PFSK-1 (cell line): ENCODE results near the gene GNAS-AS1.

Source experiments
- POLR2AphosphoS5 ChIP-seq: IDR thresholded peaks from 2 replicates; pipeline ENCODE4 v1.6.1; 2012; ENCODE audit warnings: low read depth, mild to moderate bottlenecking, control low read depth, low read length, moderate library complexity
- TAF1 ChIP-seq: IDR thresholded peaks from 2 replicates; pipeline ENCODE4 v1.6.1; 2012; ENCODE audit warnings: low read length, control low read depth, borderline replicate concordance; ENCODE audit not compliant: insufficient read depth
- TF ChIP-seq, protein P1 (sequence below), 2 experiments: IDR thresholded peaks; 2 replicates each; pipeline versions ENCODE4 v1.6.1 to v1.8.0; 2011 to 2012; ENCODE audit warnings: low read depth in 2 of 2, low read length in 2 of 2, control low read depth in 1 of 2, inconsistent platforms in 1 of 2, mild to moderate bottlenecking in 1 of 2, moderate library complexity in 1 of 2; ENCODE audit not compliant: insufficient read depth in 1 of 2

DNA sequence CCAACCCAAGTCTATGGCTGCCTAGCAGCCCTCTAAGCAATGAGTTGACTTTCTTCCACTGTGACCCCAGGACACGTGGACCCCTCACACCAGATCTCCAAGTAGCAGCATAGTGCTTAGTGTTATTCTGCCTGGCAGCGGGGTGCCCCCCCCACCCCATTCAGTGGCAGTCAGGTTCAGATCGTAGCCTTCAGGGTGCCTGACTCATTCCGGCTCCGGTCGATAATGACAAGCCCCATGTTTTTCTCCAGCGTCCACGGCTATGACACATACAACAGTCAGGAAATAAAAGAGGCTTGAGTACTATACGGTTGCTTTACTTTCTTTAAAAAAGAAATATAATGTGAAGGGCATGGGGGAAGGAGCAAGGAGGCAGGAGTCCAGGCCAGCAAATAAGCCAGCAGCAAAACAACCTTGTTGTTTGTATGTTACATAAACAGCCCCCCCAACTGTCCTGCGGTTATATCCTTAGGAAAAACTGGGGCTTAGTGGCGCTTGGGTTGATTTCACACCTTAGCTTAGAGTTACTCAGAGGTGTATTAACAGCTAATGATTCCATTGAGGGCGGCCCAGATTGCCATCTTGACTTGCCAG, 24.9 kb upstream of the GNAS-AS1 start:
- TF ChIP-seq, protein P1, sequence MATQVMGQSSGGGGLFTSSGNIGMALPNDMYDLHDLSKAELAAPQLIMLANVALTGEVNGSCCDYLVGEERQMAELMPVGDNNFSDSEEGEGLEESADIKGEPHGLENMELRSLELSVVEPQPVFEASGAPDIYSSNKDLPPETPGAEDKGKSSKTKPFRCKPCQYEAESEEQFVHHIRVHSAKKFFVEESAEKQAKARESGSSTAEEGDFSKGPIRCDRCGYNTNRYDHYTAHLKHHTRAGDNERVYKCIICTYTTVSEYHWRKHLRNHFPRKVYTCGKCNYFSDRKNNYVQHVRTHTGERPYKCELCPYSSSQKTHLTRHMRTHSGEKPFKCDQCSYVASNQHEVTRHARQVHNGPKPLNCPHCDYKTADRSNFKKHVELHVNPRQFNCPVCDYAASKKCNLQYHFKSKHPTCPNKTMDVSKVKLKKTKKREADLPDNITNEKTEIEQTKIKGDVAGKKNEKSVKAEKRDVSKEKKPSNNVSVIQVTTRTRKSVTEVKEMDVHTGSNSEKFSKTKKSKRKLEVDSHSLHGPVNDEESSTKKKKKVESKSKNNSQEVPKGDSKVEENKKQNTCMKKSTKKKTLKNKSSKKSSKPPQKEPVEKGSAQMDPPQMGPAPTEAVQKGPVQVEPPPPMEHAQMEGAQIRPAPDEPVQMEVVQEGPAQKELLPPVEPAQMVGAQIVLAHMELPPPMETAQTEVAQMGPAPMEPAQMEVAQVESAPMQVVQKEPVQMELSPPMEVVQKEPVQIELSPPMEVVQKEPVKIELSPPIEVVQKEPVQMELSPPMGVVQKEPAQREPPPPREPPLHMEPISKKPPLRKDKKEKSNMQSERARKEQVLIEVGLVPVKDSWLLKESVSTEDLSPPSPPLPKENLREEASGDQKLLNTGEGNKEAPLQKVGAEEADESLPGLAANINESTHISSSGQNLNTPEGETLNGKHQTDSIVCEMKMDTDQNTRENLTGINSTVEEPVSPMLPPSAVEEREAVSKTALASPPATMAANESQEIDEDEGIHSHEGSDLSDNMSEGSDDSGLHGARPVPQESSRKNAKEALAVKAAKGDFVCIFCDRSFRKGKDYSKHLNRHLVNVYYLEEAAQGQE (IDR thresholded peaks at IDR 0.05; ENCODE audit: insufficient read depth in 1 of 2, low read depth in 2 of 2, low read length in 2 of 2): no peak
- TF ChIP-seq POLR2AphosphoS5: no peak
- TF ChIP-seq TAF1: no peak
